Stimulated activated CD4-positive, alpha-beta T cell treated with anti-CD3 and anti-CD28 coated beads, Interleukin-1b, Interleukin-23, amount 100 ng/mL, for 4 hours (primary cell): ENCODE results near the gene ZNF423.

Source experiments
- DNase-seq, 2 donors: peaks; one replicate each; pipeline ENCODE4 v3.0.0-alpha.2; 2020; ENCODE audit warnings: low read depth in 2 of 2

The ZNF423 gene

GRCh38 chr16:49825041-49825440, 30.9 kb downstream of the ZNF423 start:
- DNase-seq = no peak

- DNase-seq = no peak
These were observed 31.3 kb downstream of the ZNF423 start for GRCh38 chr16:49824593-49824992.

- DNase-seq = no peak
These were observed 33.1 kb downstream of the ZNF423 start for GRCh38 chr16:49822649-49823370.

GRCh38 chr16:49821614-49822282, 34.2 kb downstream of the ZNF423 start:
- no peak for DNase-seq

- DNase-seq = no peak
These were observed 34.8 kb downstream of the ZNF423 start for GRCh38 chr16:49821156-49821555.

- no peak for DNase-seq
These were observed 38.0 kb downstream of the ZNF423 start for GRCh38 chr16:49817754-49818507.

GRCh38 chr16:49816875-49817274, 39.0 kb downstream of the ZNF423 start:
- no peak for DNase-seq

- DNase-seq = no peak
These were observed 44.1 kb downstream of the ZNF423 start for GRCh38 chr16:49811644-49812334.

- DNase-seq = no peak
These were observed 45.1 kb downstream of the ZNF423 start for GRCh38 chr16:49810831-49811230.

GRCh38 chr16:49809561-49809960, 46.4 kb downstream of the ZNF423 start:
- DNase-seq = no peak

- no peak for DNase-seq
These were observed 46.9 kb downstream of the ZNF423 start for GRCh38 chr16:49809062-49809461.

- no peak for DNase-seq
These were observed 49.5 kb downstream of the ZNF423 start for GRCh38 chr16:49806446-49806845.

GRCh38 chr16:49801290-49801689, 54.6 kb downstream of the ZNF423 start:
- DNase-seq = no peak

GRCh38 chr16:49800876-49801275, 55.0 kb downstream of the ZNF423 start:
- no peak for DNase-seq

GRCh38 chr16:49800441-49800840, 55.5 kb downstream of the ZNF423 start:
- DNase-seq = no peak

- DNase-seq = no peak
These were observed 56.7 kb downstream of the ZNF423 start for GRCh38 chr16:49799172-49799571.

- no peak for DNase-seq
These were observed 60.4 kb downstream of the ZNF423 start for GRCh38 chr16:49795513-49795912.

GRCh38 chr16:49793244-49793643, 62.7 kb downstream of the ZNF423 start:
- no peak for DNase-seq

GRCh38 chr16:49789616-49790015, 66.3 kb downstream of the ZNF423 start:
- no peak for DNase-seq

GRCh38 chr16:49788986-49789385, 66.9 kb downstream of the ZNF423 start:
- DNase-seq = no peak

- DNase-seq = no peak
These were observed 67.3 kb downstream of the ZNF423 start for GRCh38 chr16:49788572-49788971.

GRCh38 chr16:49786926-49787557, 68.9 kb downstream of the ZNF423 start:
- DNase-seq = no peak
